AG10803 (cell line): Measurements from ENCODE around the gene ACOD1.

Experiments used
- DNase-seq: peaks from one replicate; pipeline ENCODE4 v3.0.0; 2010; ENCODE audit warnings: low read depth
- H3K4me3 ChIP-seq: 2 replicates; pipeline ENCODE4 v1.5.1; 2011; ENCODE audit warnings: mild to moderate bottlenecking, low read length, control low read depth
- TF ChIP-seq, protein P1 (sequence below): conservative IDR thresholded peaks from 2 replicates; pipeline ENCODE4 v1.5.1; 2011; ENCODE audit warnings: mild to moderate bottlenecking, low read length, control low read depth, inconsistent platforms

ACOD1 gene

DNA sequence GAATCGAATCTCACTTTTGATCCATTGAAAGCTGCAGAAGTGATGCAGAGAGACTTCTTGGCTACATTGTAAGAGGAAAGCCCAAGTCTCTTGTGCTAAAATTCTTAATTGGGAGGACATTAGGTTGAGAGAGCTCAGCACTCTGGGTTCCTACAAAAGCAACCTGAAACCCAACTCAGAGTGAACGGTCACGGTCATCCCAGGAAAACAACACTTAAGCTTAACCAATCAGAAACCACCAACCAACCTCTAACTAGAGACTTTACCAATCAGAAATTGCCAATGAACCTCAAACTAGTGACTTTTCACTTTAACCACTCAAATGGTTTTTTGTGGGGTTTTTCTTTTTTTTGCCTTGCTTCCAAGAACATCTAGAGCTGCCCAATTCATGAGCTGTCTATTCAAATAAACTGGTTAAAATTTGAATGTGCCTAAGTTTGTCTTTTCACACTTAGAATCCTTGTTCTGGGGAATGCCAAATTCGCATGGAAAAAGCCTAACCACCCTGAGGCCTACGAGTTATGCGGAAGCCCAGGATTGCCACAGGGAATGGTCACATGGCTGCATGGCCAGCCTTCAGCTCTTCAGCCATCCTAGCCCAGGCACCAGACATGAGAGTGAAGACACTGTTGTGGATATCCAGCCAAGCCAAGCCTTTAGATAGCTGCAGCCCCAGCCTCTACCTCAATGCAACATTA is 25.8 kb downstream of the ACOD1 start:
- DNase-seq, result no peak
- TF ChIP-seq, protein P1, sequence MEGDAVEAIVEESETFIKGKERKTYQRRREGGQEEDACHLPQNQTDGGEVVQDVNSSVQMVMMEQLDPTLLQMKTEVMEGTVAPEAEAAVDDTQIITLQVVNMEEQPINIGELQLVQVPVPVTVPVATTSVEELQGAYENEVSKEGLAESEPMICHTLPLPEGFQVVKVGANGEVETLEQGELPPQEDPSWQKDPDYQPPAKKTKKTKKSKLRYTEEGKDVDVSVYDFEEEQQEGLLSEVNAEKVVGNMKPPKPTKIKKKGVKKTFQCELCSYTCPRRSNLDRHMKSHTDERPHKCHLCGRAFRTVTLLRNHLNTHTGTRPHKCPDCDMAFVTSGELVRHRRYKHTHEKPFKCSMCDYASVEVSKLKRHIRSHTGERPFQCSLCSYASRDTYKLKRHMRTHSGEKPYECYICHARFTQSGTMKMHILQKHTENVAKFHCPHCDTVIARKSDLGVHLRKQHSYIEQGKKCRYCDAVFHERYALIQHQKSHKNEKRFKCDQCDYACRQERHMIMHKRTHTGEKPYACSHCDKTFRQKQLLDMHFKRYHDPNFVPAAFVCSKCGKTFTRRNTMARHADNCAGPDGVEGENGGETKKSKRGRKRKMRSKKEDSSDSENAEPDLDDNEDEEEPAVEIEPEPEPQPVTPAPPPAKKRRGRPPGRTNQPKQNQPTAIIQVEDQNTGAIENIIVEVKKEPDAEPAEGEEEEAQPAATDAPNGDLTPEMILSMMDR, result no peak
- no peak overlapping the region for H3K4me3 ChIP-seq

DNA sequence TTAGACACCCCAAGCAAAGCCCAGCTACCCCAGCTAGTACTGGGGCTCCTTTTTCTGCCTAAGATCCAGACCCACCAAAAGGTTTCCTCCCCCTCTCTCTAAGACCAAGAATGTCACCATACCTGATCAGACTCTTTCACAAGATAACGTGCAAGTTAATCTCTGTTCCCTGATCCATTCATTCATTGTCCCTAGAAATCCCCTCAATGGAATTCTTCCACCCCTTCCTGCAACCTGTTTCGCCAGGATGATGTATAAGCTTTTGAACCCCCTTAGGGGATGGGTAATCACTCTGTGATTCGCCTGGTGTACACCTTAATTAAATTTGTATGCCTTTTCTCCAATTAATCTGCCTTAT is 26.3 kb downstream of the ACOD1 start:
- no peak for DNase-seq
- TF ChIP-seq, protein P1, result no peak
- H3K4me3 ChIP-seq, result no peak overlapping the region

DNA sequence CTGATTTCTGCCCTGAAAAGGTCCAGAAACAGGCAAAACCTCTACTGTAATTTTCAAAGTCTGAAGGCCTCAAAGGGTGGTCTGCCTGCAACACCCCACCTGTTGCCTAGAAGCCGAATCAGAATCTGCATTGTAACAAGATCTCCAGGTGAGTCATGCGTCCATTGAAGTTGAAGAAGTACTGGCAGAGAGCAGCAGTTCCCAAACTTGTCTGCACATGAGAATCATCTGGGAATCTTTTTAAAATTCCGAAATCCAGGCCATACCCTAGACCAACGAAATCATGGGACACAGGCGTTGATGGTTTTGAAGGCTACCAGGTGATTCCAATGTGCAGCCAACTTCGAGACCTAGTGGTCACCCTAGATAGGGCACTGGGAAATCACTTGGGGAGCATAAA is 27.6 kb downstream of the ACOD1 start:
- no peak for DNase-seq
- TF ChIP-seq, protein P1, result no peak
- no peak overlapping the region for H3K4me3 ChIP-seq

DNA sequence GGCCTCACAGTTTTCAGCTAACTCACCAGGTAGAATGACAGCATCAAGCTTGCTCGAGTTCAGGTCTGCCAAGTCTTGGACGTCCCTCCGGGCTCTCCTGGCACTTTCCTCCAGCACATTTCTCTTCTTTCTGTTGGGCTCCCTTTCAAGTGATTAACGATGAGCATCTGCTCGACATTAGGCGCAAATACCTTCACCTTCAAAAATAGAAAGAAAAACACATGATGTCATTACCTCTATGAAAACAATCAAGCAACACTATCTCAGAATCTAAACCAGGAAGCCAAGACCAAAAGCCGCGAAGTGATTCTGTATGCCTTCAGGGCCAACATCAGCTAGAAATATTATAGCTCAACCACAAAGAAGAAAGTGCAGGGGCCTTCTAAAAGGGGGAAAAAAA is 28.2 kb downstream of the ACOD1 start:
- no peak for DNase-seq
- TF ChIP-seq, protein P1, result no peak
- H3K4me3 ChIP-seq, result no peak overlapping the region

DNA sequence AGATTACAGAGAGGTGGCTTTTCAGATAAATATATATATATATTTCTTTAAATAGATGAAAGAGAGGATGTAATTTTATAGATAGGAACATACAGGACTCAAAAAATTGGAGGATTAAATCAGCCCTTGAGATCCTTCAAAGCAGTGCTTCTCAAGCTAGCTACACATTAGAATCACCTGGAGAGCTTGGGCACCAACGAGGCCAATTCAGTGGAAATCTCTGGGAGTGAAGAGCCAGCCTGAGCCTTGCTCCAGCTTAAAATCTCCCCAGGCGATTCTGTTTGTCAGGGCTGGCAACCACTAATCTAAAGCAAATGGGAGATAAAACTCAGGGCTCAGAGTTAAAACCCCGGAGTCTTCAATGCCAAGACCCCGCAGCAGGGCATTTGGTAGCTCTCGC is 28.6 kb downstream of the ACOD1 start:
- no peak for DNase-seq
- TF ChIP-seq, protein P1, result no peak
- no peak overlapping the region for H3K4me3 ChIP-seq

DNA sequence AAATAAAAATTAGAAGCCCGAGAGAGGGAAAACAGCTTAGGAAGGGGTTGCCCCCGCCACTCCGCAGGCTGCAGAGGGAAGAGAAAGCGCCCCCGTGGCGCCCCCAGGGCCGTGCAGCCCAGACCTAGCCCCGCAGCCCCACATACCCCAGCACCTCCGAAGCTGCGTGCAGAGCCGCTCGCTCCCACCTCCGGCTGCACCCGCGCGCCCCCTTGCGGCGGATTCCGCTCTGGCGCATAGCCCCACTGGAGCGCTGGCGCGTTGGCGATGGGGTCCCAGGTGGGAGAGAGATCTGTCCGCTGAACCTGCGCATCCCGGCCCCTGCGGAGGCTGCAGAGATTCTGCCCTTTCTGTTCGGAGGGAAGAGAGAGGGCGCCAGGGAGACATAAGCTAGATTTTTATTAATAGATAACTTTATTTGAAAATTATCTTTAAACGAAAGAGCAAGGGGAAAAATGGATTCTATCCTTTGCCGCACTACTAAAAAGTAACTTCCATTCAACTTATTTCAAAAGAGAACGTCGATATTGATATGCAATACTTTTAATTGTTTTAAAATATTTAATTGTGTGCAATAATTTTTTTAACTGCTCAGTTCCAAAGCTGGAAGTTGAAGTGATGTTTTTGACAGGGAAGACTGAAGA is 31.9 kb downstream of the ACOD1 start:
- TF ChIP-seq, protein P1, result peak; percentile 84
- DNase-seq, result peak; percentile 32
- H3K4me3 ChIP-seq, result peak overlapping the region; percentile 46

DNA sequence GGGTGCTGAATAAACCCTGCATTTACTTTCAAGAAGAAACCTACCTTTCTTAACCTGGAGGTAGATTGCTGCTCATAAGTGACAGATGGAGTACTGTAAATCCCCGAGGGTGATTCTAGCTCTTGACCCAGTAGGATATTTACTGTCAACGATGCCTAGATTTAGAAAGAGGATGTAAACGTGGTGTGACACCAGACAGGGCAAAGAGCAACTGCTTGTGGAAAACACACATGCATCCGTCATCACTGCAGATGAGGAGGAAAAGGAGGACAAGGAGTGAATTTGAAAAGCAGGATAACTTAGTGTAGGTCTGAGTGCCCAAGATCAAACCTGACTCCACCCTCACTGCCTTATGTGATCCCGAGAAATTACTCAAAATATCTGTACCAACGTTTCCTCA is 33.8 kb downstream of the ACOD1 start:
- no peak overlapping the region for H3K4me3 ChIP-seq
- TF ChIP-seq, protein P1, result no peak
- DNase-seq, result no peak
